Muscle layer of colon (tissue), 2 donors: Measurements from ENCODE around the gene SEL1L3.
A peak's percentile ranks its signal among the peaks of the same experiment; 100 is the strongest.
"Not testable (repeated sequence)": the region's sequence is repeated elsewhere in the genome, so short reads cannot be mapped to it uniquely, and the experiment has no call there.

Experiments used
- H3K27ac ChIP-seq: one replicate; pipeline ENCODE4 v1.7.0; 2013; ENCODE audit warnings: low read depth, mild to moderate bottlenecking, low read length, moderate library complexity
- H3K27me3 ChIP-seq, 2 donors: one replicate each; pipeline ENCODE4 v1.7.0; 2013; ENCODE audit warnings: low read length in 2 of 2, mild to moderate bottlenecking in 2 of 2; ENCODE audit not compliant: insufficient read depth in 2 of 2, control insufficient read depth in 1 of 2
- H3K36me3 ChIP-seq: one replicate; pipeline ENCODE4 v1.7.0; 2013; ENCODE audit warnings: mild to moderate bottlenecking, low read length; ENCODE audit not compliant: insufficient read depth
- H3K4me1 ChIP-seq: one replicate; pipeline ENCODE4 v1.7.0; 2013; ENCODE audit warnings: mild to moderate bottlenecking, low read length; ENCODE audit not compliant: insufficient read depth
- H3K4me3 ChIP-seq, 2 donors: one replicate each; pipeline ENCODE4 v1.7.0; 2013; ENCODE audit warnings: low read length in 2 of 2, low read depth in 1 of 2, mild to moderate bottlenecking in 1 of 2, moderate library complexity in 1 of 2
- H3K9ac ChIP-seq: one replicate; pipeline ENCODE4 v1.7.0; 2013; ENCODE audit warnings: low read length
- H3K9me3 ChIP-seq: one replicate; pipeline ENCODE4 v1.7.0; 2013; ENCODE audit warnings: mild to moderate bottlenecking, low read length
- donor health status: abdominal sarcoma.
- donor health status: Adenocarcinoma of cecum.

The SEL1L3 gene

GRCh38 chr4:25878676-25879075 is 15.9 kb upstream of the SEL1L3 start:
- Histone ChIP-seq H3K4me3 (no peak overlapping the region), H3K9me3 (no peaks in the 10 kb centered on the region), H3K27me3 (no peaks in the 10 kb centered on the region), H3K4me1 (no peaks in the 10 kb centered on the region), H3K27ac (no peak overlapping the region), H3K9ac (no peak overlapping the region), H3K36me3 (no peaks in the 10 kb centered on the region)

GRCh38 chr4:25875281-25875745 is 12.5 kb upstream of the SEL1L3 start:
- H3K27ac ChIP-seq: no peak overlapping the region
- H3K4me1 ChIP-seq: no peaks in the 10 kb centered on the region
- no peaks in the 10 kb centered on the region for H3K9me3 ChIP-seq
- H3K27me3 ChIP-seq: no peaks in the 10 kb centered on the region
- H3K4me3 ChIP-seq: no peak overlapping the region
- H3K9ac ChIP-seq: no peak overlapping the region
- no peaks in the 10 kb centered on the region for H3K36me3 ChIP-seq

- no peaks in the 10 kb centered on the region for H3K27me3 ChIP-seq
- no peak overlapping the region for H3K27ac ChIP-seq
- H3K4me1 ChIP-seq: no peaks in the 10 kb centered on the region
- no peak overlapping the region for H3K4me3 ChIP-seq
- no peaks in the 10 kb centered on the region for H3K9me3 ChIP-seq
- no peaks in the 10 kb centered on the region for H3K36me3 ChIP-seq
- H3K9ac ChIP-seq: no peak overlapping the region
These were observed 11.9 kb upstream of the SEL1L3 start for GRCh38 chr4:25874655-25875054.

- H3K27ac ChIP-seq: no peak overlapping the region
- no peak overlapping the region for H3K9ac ChIP-seq
- H3K4me1 ChIP-seq: no peaks in the 10 kb centered on the region
- no peaks in the 10 kb centered on the region for H3K27me3 ChIP-seq
- no peaks in the 10 kb centered on the region for H3K9me3 ChIP-seq
- H3K4me3 ChIP-seq: no peak overlapping the region
- no peaks in the 10 kb centered on the region for H3K36me3 ChIP-seq
These were observed 10.9 kb upstream of the SEL1L3 start for GRCh38 chr4:25873632-25874129.

GRCh38 chr4:25872851-25873631 is 10.3 kb upstream of the SEL1L3 start:
- Histone ChIP-seq H3K4me1 (no peaks in the 10 kb centered on the region), H3K9ac (no peak overlapping the region), H3K27me3 (no peaks in the 10 kb centered on the region), H3K9me3 (no peaks in the 10 kb centered on the region), H3K36me3 (no peaks in the 10 kb centered on the region), H3K27ac (no peak overlapping the region), H3K4me3 (no peak overlapping the region)

GRCh38 chr4:25870081-25870480 is 7.3 kb upstream of the SEL1L3 start:
- Histone ChIP-seq H3K27me3 (no peaks in the 10 kb centered on the region), H3K9me3 (no peaks in the 10 kb centered on the region), H3K4me1 (no peaks in the 10 kb centered on the region), H3K4me3 (no peak overlapping the region), H3K9ac (no peak overlapping the region), H3K36me3 (no peaks in the 10 kb centered on the region), H3K27ac (no peak overlapping the region)

GRCh38 chr4:25867781-25868294 is 5.0 kb upstream of the SEL1L3 start:
- Histone ChIP-seq H3K27ac (no peak overlapping the region), H3K9ac (no peak overlapping the region), H3K36me3 (no peaks in the 10 kb centered on the region), H3K9me3 (no peaks in the 10 kb centered on the region), H3K4me1 (no peaks in the 10 kb centered on the region), H3K4me3 (no peak overlapping the region), H3K27me3 (no peaks in the 10 kb centered on the region)

- not testable (repeated sequence) for H3K4me3 ChIP-seq, H3K27ac ChIP-seq, H3K27me3 ChIP-seq, H3K4me1 ChIP-seq, H3K9me3 ChIP-seq, H3K36me3 ChIP-seq, H3K9ac ChIP-seq
These were observed 3.6 kb upstream of the SEL1L3 start for GRCh38 chr4:25866401-25866800.

GRCh38 chr4:25865586-25865985 is 2.8 kb upstream of the SEL1L3 start:
- H3K9ac ChIP-seq: no peak overlapping the region
- no peaks in the 10 kb centered on the region for H3K36me3 ChIP-seq
- H3K4me3 ChIP-seq: no peak overlapping the region
- H3K4me1 ChIP-seq: peaks cover 5% of the 10 kb centered on the region
- H3K9me3 ChIP-seq: no peaks in the 10 kb centered on the region
- H3K27me3 ChIP-seq: peaks cover 1 to 5% of the 10 kb centered on the region in 2 donors
- H3K27ac ChIP-seq: no peak overlapping the region

- peaks cover 5% of the 10 kb centered on the region for H3K4me1 ChIP-seq
- no peak overlapping the region for H3K27ac ChIP-seq
- H3K36me3 ChIP-seq: no peaks in the 10 kb centered on the region
- no peaks in the 10 kb centered on the region for H3K9me3 ChIP-seq
- H3K9ac ChIP-seq: no peak overlapping the region
- peaks cover 4 to 17% of the 10 kb centered on the region in 2 donors for H3K27me3 ChIP-seq
- no peak overlapping the region for H3K4me3 ChIP-seq
These were observed 1.1 kb upstream of the SEL1L3 start for GRCh38 chr4:25863831-25864418.

GRCh38 chr4:25863347-25863784 is 578 bp upstream of the SEL1L3 start:
- peaks cover 4 to 17% of the 10 kb centered on the region in 2 donors for H3K27me3 ChIP-seq
- H3K36me3 ChIP-seq: no peaks in the 10 kb centered on the region
- H3K4me1 ChIP-seq: peaks cover 5% of the 10 kb centered on the region
- H3K4me3 ChIP-seq: peak overlapping the region; percentile 27 to 53
- no peak overlapping the region for H3K9ac ChIP-seq
- no peak overlapping the region for H3K27ac ChIP-seq
- H3K9me3 ChIP-seq: no peaks in the 10 kb centered on the region
